ENCODE measurements around the gene CATSPER3.

GRCh38 chr5:135040034-135040332, 72.3 kb downstream of the CATSPER3 start:
- TF ChIP-seq CTCF (optimal IDR thresholded peaks at IDR 0.05 in 1 of 3, IDR thresholded peaks at IDR 0.05 in 1 of 3, conservative IDR thresholded peaks at IDR 0.05 in 1 of 3; ENCODE audit: extremely low read depth in 1 of 3, insufficient read depth in 2 of 3, low read length in 3 of 3) (no peak), EZH2 (IDR thresholded peaks at IDR 0.05; ENCODE audit: low read length) (no peak)
